Measurements from ENCODE around the gene ATRNL1. TPM values are rescaled to one million over a fixed set of nuclear protein-coding genes. Genes with fewer than 3 reads are reported as not detected.

ATRNL1 gene
- total and polyA plus RNA-seq, 7 experiments from 2014 or later, result 0.46 to 1.0 TPM; not detected in 5

DNA sequence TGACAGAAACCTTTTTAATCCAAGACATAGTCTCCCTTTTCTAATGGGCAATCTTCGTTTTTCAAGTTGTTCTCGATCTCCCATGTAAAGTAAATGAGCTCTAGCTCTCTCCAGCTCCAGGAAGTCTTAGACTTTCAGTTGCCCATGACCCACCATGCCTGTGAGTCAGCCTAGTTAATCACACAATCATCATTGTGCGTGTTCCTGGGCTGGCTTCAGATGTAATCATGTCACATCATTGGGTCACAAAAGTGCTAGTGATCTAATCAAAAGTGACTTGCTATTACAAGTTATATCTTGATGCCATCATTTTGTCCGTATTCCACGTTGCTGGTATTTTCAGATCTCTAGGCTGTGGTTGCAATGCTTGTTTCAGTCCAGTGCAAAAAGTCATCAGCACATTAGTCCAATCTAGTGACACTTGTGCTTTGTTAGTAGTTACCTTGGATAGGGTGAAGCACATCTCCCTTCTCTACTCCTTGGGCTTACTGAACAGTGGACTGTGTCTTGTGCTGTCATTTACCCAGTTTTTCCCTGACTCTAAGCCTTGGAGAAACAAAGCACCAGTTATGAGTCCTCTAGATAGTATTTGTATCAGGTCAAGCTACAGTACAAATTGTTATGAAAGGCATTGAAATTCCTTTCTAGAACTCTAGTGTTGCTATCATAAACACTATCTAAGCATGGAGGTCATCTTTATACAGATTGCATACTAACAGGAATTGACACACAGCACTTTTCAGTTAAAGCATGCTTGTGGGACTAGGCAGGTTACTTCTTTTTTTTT lies 863.3 kb downstream of the ATRNL1 start:
- POLR2A ChIA-PET, result no interaction called here
- H3K27ac Mint-ChIP-seq, result no peak overlapping the region
- H3K36me3 Mint-ChIP-seq, result no peaks in the 10 kb centered on the region
- Histone ChIP-seq H3K27ac (ENCODE audit: low read depth, low read length) (no peak overlapping the region), H3K27me3 (ENCODE audit: control insufficient read depth in 2 of 2, insufficient read depth in 2 of 2, low read length in 2 of 2) (no peaks in the 10 kb centered on the region), H3K4me1 (ENCODE audit: control insufficient read depth in 2 of 2, insufficient read depth in 2 of 2, low read length in 2 of 2) (no peaks in the 10 kb centered on the region), H3K9me3 (ENCODE audit: control insufficient read depth in 2 of 3, low read length in 3 of 3) (no peaks in the 10 kb centered on the region), H3K4me3 (ENCODE audit: low read length) (no peak overlapping the region), H3K36me3 (ENCODE audit: control insufficient read depth in 2 of 3, insufficient read depth in 3 of 3, low read length in 3 of 3) (no peaks in the 10 kb centered on the region)
- intact Hi-C loops (cut with micrococcal nuclease), result no loop called here
- DNase-seq (no peak), ATAC-seq (no peak)
- no peaks in the 10 kb centered on the region for H3K4me1 Mint-ChIP-seq
- CTCF ChIA-PET, result no interaction called here
- H3K27me3 Mint-ChIP-seq, result no peaks in the 10 kb centered on the region
- H3K4me3 Mint-ChIP-seq, result no peak overlapping the region
- H3K9me3 Mint-ChIP-seq, result peaks cover 0 to 8% (median 3%) of the 10 kb centered on the region in 11 donors

DNA sequence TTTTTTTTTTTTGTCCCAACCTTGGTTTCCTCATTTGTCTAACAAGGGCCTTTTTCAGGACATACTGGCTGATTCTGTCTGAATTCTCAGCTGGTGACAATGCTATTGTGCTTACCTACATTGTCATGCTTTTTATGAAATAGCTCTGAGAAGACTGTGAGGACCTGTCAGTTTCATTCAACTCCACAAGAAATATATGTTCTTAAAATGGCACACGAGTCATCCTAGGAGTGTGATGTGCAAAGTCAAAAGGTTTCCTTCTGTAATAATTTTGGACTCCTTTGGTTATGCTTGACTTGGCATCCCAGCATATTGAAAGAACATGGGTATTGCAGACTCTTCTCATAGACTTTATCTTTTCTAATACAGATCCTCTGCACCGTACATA lies 863.8 kb downstream of the ATRNL1 start:
- CTCF ChIA-PET, result no interaction called here
- Mint-ChIP-seq H3K4me3 (no peak overlapping the region), H3K36me3 (no peaks in the 10 kb centered on the region), H3K27ac (no peak overlapping the region), H3K27me3 (no peaks in the 10 kb centered on the region), H3K9me3 (peaks cover 0 to 8% (median 3%) of the 10 kb centered on the region in 11 donors), H3K4me1 (no peaks in the 10 kb centered on the region)
- intact Hi-C loops (cut with micrococcal nuclease), result no loop called here
- H3K9me3 ChIP-seq (ENCODE audit: control insufficient read depth in 2 of 3, low read length in 3 of 3), result no peaks in the 10 kb centered on the region
- H3K27ac ChIP-seq (ENCODE audit: low read depth, low read length), result no peak overlapping the region
- ATAC-seq (no peak), DNase-seq (no peak)
- no peaks in the 10 kb centered on the region for H3K4me1 ChIP-seq (ENCODE audit: control insufficient read depth in 2 of 2, insufficient read depth in 2 of 2, low read length in 2 of 2)
- H3K36me3 ChIP-seq (ENCODE audit: control insufficient read depth in 2 of 3, insufficient read depth in 3 of 3, low read length in 3 of 3), result no peaks in the 10 kb centered on the region
- H3K4me3 ChIP-seq (ENCODE audit: low read length), result no peak overlapping the region
- no peaks in the 10 kb centered on the region for H3K27me3 ChIP-seq (ENCODE audit: control insufficient read depth in 2 of 2, insufficient read depth in 2 of 2, low read length in 2 of 2)
- POLR2A ChIA-PET, result no interaction called here

DNA sequence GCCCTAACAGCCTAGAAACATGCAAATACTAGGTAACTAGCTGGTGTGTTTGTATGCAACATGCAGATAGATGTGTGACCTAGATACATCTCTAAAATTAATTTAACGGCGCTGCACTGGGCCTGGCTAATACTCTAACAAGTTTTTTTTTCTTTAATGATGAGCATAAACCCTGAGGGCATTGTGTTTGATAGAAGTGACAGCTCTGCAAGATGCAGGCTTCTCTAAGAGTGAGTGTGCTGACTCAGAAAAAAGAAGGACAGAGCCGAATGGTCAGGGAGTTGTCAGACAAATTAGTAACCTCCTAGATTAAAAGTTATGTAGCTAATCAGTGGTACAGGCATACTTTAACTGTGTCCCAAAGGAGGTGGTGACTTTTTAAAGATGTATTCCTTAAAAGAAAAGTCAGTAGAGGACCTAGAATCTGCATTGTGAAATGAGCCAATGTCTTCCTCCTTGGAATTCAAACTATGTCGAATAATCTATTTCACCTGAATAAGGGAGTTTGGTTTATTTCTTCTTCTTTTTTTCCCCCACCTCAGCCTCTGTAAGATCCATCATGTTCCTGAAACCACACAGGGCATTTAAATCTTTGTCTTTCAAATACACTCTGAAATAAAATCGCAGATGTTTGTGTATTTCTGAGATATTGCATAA lies 864.7 kb downstream of the ATRNL1 start:
- Mint-ChIP-seq H3K4me1 (no peaks in the 10 kb centered on the region), H3K27me3 (no peaks in the 10 kb centered on the region), H3K27ac (no peak overlapping the region), H3K4me3 (no peak overlapping the region), H3K9me3 (peaks cover 0 to 11% (median 3%) of the 10 kb centered on the region in 11 donors), H3K36me3 (no peaks in the 10 kb centered on the region)
- no peaks in the 10 kb centered on the region for H3K27me3 ChIP-seq (ENCODE audit: control insufficient read depth in 2 of 2, insufficient read depth in 2 of 2, low read length in 2 of 2)
- no peaks in the 10 kb centered on the region for H3K9me3 ChIP-seq (ENCODE audit: control insufficient read depth in 2 of 3, low read length in 3 of 3)
- no peak for DNase-seq
- no peak for ATAC-seq
- H3K4me3 ChIP-seq (ENCODE audit: low read length), result no peak overlapping the region
- POLR2A ChIA-PET, result no interaction called here
- intact Hi-C loops (cut with micrococcal nuclease), result no loop called here
- H3K4me1 ChIP-seq (ENCODE audit: control insufficient read depth in 2 of 2, insufficient read depth in 2 of 2, low read length in 2 of 2), result no peaks in the 10 kb centered on the region
- no peaks in the 10 kb centered on the region for H3K36me3 ChIP-seq (ENCODE audit: control insufficient read depth in 2 of 3, insufficient read depth in 3 of 3, low read length in 3 of 3)
- CTCF ChIA-PET, result no interaction called here
- no peak overlapping the region for H3K27ac ChIP-seq (ENCODE audit: low read depth, low read length)

DNA sequence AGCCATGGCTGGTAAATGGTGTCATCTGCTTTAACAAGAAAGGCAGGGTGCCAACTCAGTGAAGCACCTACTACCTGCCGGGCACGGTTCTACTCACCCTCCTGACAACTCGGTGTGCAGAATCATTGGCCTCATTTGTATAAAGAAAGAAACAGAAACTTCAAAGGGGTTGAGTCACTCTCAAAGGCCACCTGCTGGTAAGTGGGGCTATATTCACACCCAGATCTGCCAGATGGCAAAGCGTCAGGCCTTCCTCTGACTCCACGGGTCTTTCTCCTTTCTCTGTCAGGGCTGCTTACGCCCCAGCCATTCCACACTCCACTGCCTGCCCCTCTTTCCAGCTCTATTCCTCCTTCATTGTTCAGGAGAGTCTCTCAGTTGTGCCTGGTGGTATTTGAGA lies 870.7 kb downstream of the ATRNL1 start:
- H3K4me3 Mint-ChIP-seq, result no peak overlapping the region
- Histone ChIP-seq H3K27ac (ENCODE audit: low read depth, low read length) (no peak overlapping the region), H3K4me1 (ENCODE audit: control insufficient read depth in 2 of 2, insufficient read depth in 2 of 2, low read length in 2 of 2) (no peaks in the 10 kb centered on the region), H3K4me3 (ENCODE audit: low read length) (no peak overlapping the region), H3K9me3 (ENCODE audit: control insufficient read depth in 2 of 3, low read length in 3 of 3) (no peaks in the 10 kb centered on the region), H3K27me3 (ENCODE audit: control insufficient read depth in 2 of 2, insufficient read depth in 2 of 2, low read length in 2 of 2) (no peaks in the 10 kb centered on the region), H3K36me3 (ENCODE audit: control insufficient read depth in 2 of 3, insufficient read depth in 3 of 3, low read length in 3 of 3) (no peaks in the 10 kb centered on the region)
- POLR2A ChIA-PET, result no interaction called here
- CTCF ChIA-PET, result no interaction called here
- no peaks in the 10 kb centered on the region for H3K36me3 Mint-ChIP-seq
- no peak overlapping the region for H3K27ac Mint-ChIP-seq
- H3K4me1 Mint-ChIP-seq, result no peaks in the 10 kb centered on the region
- H3K9me3 Mint-ChIP-seq, result peaks cover 0 to 11% (median 3%) of the 10 kb centered on the region in 11 donors
- no peak for ATAC-seq
- intact Hi-C loops (cut with micrococcal nuclease), result no loop called here
- H3K27me3 Mint-ChIP-seq, result no peaks in the 10 kb centered on the region
- DNase-seq, result no peak

DNA sequence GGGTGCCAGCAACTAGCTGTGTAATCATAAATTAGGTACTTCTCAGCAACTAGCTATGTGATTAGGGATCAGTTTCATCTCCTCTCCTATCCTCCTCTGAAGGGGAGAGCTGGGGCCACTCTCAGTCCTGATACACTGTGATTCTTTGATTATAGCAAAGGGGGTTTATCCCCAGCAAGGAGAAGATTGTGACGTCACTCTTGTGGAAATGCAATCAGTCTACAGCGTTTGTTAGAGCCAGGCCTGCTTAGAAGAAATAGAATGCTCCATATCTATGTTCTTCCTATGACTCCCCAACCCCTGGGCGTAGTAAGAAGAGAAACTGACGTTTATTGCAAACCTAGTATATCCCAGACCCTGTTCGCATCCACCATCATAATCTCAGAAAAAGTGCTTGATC lies 871.7 kb downstream of the ATRNL1 start:
- Histone ChIP-seq H3K36me3 (ENCODE audit: control insufficient read depth in 2 of 3, insufficient read depth in 3 of 3, low read length in 3 of 3) (no peaks in the 10 kb centered on the region), H3K27me3 (ENCODE audit: control insufficient read depth in 2 of 2, insufficient read depth in 2 of 2, low read length in 2 of 2) (no peaks in the 10 kb centered on the region), H3K27ac (ENCODE audit: low read depth, low read length) (no peak overlapping the region), H3K4me3 (ENCODE audit: low read length) (no peak overlapping the region), H3K4me1 (ENCODE audit: control insufficient read depth in 2 of 2, insufficient read depth in 2 of 2, low read length in 2 of 2) (no peaks in the 10 kb centered on the region), H3K9me3 (ENCODE audit: control insufficient read depth in 2 of 3, low read length in 3 of 3) (no peaks in the 10 kb centered on the region)
- Mint-ChIP-seq H3K27ac (no peak overlapping the region), H3K4me3 (no peak overlapping the region), H3K4me1 (no peaks in the 10 kb centered on the region), H3K27me3 (no peaks in the 10 kb centered on the region), H3K36me3 (no peaks in the 10 kb centered on the region), H3K9me3 (peaks cover 0 to 11% (median 3%) of the 10 kb centered on the region in 11 donors)
- no peak for DNase-seq
- ATAC-seq, result no peak
- ChIA-PET POLR2A (no interaction called here), CTCF (no interaction called here)
- intact Hi-C loops (cut with micrococcal nuclease), result no loop called here

DNA sequence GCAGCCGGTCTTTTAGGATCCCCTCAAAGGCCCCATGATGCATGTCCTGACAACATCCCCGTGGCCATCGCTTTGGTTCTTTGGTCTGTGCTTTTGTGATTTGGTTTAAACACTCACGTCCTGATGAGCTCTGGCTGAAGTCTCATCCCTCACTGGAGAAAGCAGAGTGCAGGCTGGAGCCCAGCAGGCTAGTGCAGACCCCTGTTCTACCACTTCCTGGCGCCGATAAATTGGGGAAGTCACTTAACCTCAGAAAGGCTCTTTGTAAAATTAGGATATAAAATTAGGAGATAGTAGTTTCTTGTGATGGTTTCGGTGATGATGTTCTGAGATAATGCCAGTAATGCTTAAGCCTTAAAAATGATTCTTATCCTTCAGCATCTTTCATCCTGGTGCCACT lies 872.2 kb downstream of the ATRNL1 start:
- Mint-ChIP-seq H3K27ac (no peak overlapping the region), H3K36me3 (no peaks in the 10 kb centered on the region), H3K9me3 (peaks cover 0 to 11% (median 3%) of the 10 kb centered on the region in 11 donors), H3K4me1 (no peaks in the 10 kb centered on the region), H3K4me3 (no peak overlapping the region), H3K27me3 (no peaks in the 10 kb centered on the region)
- Histone ChIP-seq H3K36me3 (ENCODE audit: control insufficient read depth in 2 of 3, insufficient read depth in 3 of 3, low read length in 3 of 3) (no peaks in the 10 kb centered on the region), H3K4me1 (ENCODE audit: control insufficient read depth in 2 of 2, insufficient read depth in 2 of 2, low read length in 2 of 2) (no peaks in the 10 kb centered on the region), H3K4me3 (ENCODE audit: low read length) (no peak overlapping the region), H3K9me3 (ENCODE audit: control insufficient read depth in 2 of 3, low read length in 3 of 3) (no peaks in the 10 kb centered on the region), H3K27ac (ENCODE audit: low read depth, low read length) (no peak overlapping the region), H3K27me3 (ENCODE audit: control insufficient read depth in 2 of 2, insufficient read depth in 2 of 2, low read length in 2 of 2) (no peaks in the 10 kb centered on the region)
- CTCF ChIA-PET, result no interaction called here
- POLR2A ChIA-PET, result no interaction called here
- DNase-seq, result no peak
- ATAC-seq, result no peak
- intact Hi-C loops (cut with micrococcal nuclease), result no loop called here

DNA sequence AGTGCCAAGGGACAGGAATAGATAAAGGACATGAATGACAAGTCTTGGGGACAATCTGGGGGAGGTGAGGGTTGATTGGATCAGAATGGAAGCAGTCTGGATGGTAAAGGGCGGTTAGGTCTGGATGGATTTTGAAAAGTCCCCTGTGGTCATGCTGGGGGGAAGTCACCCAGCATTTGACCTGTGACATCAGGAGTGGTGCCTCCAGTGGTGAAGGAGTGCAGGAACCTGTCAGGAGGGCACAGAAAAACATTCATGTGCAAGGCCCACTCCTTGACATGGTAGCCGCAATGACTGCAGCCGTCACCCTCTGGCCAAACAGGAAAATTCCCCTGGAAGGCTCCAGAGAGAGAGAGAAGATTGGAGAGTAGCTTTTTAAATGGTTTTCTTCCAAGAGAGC lies 875.1 kb downstream of the ATRNL1 start:
- Mint-ChIP-seq H3K27me3 (no peaks in the 10 kb centered on the region), H3K27ac (no peak overlapping the region), H3K4me3 (no peak overlapping the region), H3K9me3 (peaks cover 0 to 15% (median 5%) of the 10 kb centered on the region in 11 donors), H3K36me3 (no peaks in the 10 kb centered on the region), H3K4me1 (no peaks in the 10 kb centered on the region)
- Histone ChIP-seq H3K9me3 (ENCODE audit: control insufficient read depth in 2 of 3, low read length in 3 of 3) (no peaks in the 10 kb centered on the region), H3K27me3 (ENCODE audit: control insufficient read depth in 2 of 2, insufficient read depth in 2 of 2, low read length in 2 of 2) (no peaks in the 10 kb centered on the region), H3K27ac (ENCODE audit: low read depth, low read length) (no peak overlapping the region), H3K4me1 (ENCODE audit: control insufficient read depth in 2 of 2, insufficient read depth in 2 of 2, low read length in 2 of 2) (no peaks in the 10 kb centered on the region), H3K4me3 (ENCODE audit: low read length) (no peak overlapping the region), H3K36me3 (ENCODE audit: control insufficient read depth in 2 of 3, insufficient read depth in 3 of 3, low read length in 3 of 3) (no peaks in the 10 kb centered on the region)
- ChIA-PET CTCF (no interaction called here), POLR2A (no interaction called here)
- DNase-seq (no peak), ATAC-seq (no peak)
- intact Hi-C loops (cut with micrococcal nuclease), result no loop called here
